HL-60 (cell line): Measurements from ENCODE around the gene AKAP10.

Experiments
- DNase-seq, 2 experiments: peaks; one replicate each; pipeline ENCODE4 v3.0.0-alpha.2; 2010 to 2020; ENCODE audit warnings: low read depth in 1 of 2, low spot score in 1 of 2
- H3K27ac ChIP-seq: fragments of 250-450 bp; sonication (Bioruptor Pico); replicated peaks from 2 replicates; pipeline ENCODE4 v1.5.1; 2020; ENCODE audit warnings: mild to moderate bottlenecking, moderate library complexity
- H3K27me3 ChIP-seq: fragments of 250-450 bp; sonication (Bioruptor Pico); 2 replicates; pipeline ENCODE4 v1.5.1; 2021; ENCODE audit warnings: mild to moderate bottlenecking, moderate library complexity; ENCODE audit not compliant: insufficient read depth, poor library complexity, severe bottlenecking
- H3K4me3 ChIP-seq: replicated peaks from 2 replicates; pipeline ENCODE4 v1.5.1; 2011; ENCODE audit warnings: mild to moderate bottlenecking, control low read depth, low read length; ENCODE audit not compliant: insufficient read depth
- GABPA ChIP-seq: IDR thresholded peaks from 2 replicates; pipeline ENCODE4 v1.6.1; 2012; ENCODE audit warnings: low read depth
- POLR2AphosphoS5 ChIP-seq: IDR thresholded peaks from 2 replicates; pipeline ENCODE4 v1.6.1; 2012; ENCODE audit warnings: low read depth
- SPI1 ChIP-seq: IDR thresholded peaks from 2 replicates; pipeline ENCODE4 v1.6.1; 2012; ENCODE audit warnings: low read depth, mild to moderate bottlenecking, borderline replicate concordance
- TF ChIP-seq, protein P1 (sequence below): IDR thresholded peaks from one replicate; pipeline ENCODE4 v1.5.1; 2011; ENCODE audit warnings: low read length, control low read depth, inconsistent platforms; ENCODE audit not compliant: insufficient read depth
- TF ChIP-seq, protein P2 (sequence below): IDR thresholded peaks from 2 replicates; pipeline ENCODE4 v1.6.1; 2012; ENCODE audit warnings: low read depth; ENCODE audit not compliant: insufficient replicate concordance

AKAP10 gene

DNA sequence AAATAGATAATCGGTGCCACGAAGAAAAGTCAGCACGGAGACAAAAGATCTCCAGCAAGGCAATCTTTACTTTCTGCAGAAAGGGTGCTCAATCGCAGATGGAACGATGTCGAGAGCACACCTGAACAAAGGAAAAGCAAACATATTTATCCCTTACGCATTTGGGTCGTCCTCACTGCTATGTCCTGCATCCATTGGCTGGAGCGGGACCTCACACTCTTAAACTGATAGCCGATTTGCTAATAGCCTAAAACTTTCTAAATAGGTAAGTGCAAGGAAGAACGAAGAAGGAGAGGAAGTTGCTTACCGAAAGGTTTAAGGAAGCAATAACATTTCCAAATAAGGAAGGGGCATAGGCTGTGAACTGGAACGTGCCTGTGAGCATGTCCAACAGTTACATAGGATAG lies 1.2 kb upstream of the AKAP10 start:
- no peaks in the 10 kb centered on the region for H3K27me3 ChIP-seq
- H3K27ac ChIP-seq, result peak overlapping the region; percentile 98
- TF ChIP-seq, protein P1, sequence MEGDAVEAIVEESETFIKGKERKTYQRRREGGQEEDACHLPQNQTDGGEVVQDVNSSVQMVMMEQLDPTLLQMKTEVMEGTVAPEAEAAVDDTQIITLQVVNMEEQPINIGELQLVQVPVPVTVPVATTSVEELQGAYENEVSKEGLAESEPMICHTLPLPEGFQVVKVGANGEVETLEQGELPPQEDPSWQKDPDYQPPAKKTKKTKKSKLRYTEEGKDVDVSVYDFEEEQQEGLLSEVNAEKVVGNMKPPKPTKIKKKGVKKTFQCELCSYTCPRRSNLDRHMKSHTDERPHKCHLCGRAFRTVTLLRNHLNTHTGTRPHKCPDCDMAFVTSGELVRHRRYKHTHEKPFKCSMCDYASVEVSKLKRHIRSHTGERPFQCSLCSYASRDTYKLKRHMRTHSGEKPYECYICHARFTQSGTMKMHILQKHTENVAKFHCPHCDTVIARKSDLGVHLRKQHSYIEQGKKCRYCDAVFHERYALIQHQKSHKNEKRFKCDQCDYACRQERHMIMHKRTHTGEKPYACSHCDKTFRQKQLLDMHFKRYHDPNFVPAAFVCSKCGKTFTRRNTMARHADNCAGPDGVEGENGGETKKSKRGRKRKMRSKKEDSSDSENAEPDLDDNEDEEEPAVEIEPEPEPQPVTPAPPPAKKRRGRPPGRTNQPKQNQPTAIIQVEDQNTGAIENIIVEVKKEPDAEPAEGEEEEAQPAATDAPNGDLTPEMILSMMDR, result no peak
- TF ChIP-seq, protein P2, sequence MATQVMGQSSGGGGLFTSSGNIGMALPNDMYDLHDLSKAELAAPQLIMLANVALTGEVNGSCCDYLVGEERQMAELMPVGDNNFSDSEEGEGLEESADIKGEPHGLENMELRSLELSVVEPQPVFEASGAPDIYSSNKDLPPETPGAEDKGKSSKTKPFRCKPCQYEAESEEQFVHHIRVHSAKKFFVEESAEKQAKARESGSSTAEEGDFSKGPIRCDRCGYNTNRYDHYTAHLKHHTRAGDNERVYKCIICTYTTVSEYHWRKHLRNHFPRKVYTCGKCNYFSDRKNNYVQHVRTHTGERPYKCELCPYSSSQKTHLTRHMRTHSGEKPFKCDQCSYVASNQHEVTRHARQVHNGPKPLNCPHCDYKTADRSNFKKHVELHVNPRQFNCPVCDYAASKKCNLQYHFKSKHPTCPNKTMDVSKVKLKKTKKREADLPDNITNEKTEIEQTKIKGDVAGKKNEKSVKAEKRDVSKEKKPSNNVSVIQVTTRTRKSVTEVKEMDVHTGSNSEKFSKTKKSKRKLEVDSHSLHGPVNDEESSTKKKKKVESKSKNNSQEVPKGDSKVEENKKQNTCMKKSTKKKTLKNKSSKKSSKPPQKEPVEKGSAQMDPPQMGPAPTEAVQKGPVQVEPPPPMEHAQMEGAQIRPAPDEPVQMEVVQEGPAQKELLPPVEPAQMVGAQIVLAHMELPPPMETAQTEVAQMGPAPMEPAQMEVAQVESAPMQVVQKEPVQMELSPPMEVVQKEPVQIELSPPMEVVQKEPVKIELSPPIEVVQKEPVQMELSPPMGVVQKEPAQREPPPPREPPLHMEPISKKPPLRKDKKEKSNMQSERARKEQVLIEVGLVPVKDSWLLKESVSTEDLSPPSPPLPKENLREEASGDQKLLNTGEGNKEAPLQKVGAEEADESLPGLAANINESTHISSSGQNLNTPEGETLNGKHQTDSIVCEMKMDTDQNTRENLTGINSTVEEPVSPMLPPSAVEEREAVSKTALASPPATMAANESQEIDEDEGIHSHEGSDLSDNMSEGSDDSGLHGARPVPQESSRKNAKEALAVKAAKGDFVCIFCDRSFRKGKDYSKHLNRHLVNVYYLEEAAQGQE, result no peak
- TF ChIP-seq GABPA (no peak), POLR2AphosphoS5 (no peak), SPI1 (peak; percentile 38; the same call in 1 of the 2 replicates)
- peak in 1 of 2 experiments; percentile 39 for DNase-seq
- no peak overlapping the region for H3K4me3 ChIP-seq

DNA sequence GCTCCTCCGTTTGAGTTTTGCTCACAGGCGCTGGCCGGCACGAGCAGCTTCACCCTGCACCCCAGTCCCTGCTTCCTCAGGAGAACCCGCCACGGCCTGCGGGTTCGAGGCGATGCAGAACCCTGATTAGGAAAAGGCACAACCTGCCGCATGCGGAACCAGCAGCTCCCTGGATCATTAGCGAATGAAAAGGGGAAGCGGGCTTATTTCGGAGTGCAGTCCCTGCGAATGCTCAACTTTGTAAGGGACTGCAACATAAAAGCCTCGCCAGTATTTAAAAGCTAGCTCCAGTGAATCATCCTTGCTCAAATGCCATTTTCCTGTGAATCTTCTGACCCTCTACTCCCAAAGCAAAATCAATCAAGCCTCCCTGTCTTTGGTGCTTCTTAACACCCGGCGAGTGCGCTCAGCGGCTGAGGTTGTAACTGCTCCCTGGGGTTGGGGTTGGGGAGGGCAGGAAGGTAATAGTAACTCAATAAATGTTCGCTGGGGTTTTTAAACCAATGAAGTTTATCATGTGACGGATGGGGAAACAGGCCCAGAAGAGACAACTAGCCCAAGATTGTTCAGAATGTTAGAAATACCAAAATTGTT lies 678 bp upstream of the AKAP10 start:
- peak overlapping the region; percentile 98 for H3K27ac ChIP-seq
- peak in 1 of 2 experiments; percentile 73 for DNase-seq

DNA sequence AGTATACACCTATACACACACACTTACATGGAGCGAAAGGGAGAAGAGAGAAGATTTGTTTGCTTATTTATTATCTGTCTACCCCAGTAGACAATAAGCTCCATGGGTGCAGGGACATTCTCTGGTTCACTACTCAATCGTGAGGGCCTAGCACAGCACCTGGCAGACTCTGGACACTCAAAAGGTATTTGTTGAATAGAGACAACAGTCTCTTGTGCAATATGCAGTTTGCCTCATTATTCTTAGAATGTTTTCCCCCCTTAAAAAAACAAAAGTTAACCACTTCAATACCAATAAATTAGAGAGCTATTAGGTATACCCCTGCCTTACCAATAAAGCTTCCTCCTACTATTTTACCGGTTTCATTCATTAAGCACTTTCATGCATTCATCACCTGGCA lies 2.0 kb downstream of the AKAP10 start:
- no peak overlapping the region for H3K27ac ChIP-seq
- no peak overlapping the region for H3K4me3 ChIP-seq
- DNase-seq, result no peak
- H3K27me3 ChIP-seq, result no peaks in the 10 kb centered on the region
- TF ChIP-seq, protein P2, result no peak
- TF ChIP-seq GABPA (no peak), POLR2AphosphoS5 (no peak), SPI1 (no peak)
- TF ChIP-seq, protein P1, result no peak

More for the DNA sequence above, 678 bp upstream of the AKAP10 start:
- Histone ChIP-seq H3K4me3 (peak overlapping the region; percentile 60), H3K27me3 (no peaks in the 10 kb centered on the region)
- TF ChIP-seq, protein P1, result no peak
- TF ChIP-seq POLR2AphosphoS5 (no peak; the same call in 1 of the 2 replicates), SPI1 (peak; percentile 87), GABPA (peak; percentile 31; the same call in 1 of the 2 replicates)
- TF ChIP-seq, protein P2, result peak; percentile 25
